Neural progenitor cell (in vitro differentiated cells): ENCODE results near the gene HINFP. TPM values are rescaled to one million over a fixed set of nuclear protein-coding genes. Genes with fewer than 3 reads are reported as not detected.

Source experiments
- DNase-seq: peaks from one replicate; pipeline ENCODE4 v3.0.0-alpha.2; 2016; ENCODE audit warnings: low spot score
- H2AFZ ChIP-seq: fragments of 200-600 bp; sonication (generic); replicated peaks from 2 replicates; pipeline ENCODE4 v1.6.1; 2016; ENCODE audit warnings: antibody characterized with exemption
- H3F3A ChIP-seq: fragments of 200-600 bp; sonication (generic); 2 replicates; pipeline ENCODE4 v1.6.1; 2016; ENCODE audit warnings: antibody characterized with exemption, low read depth
- H3K27ac ChIP-seq: fragments of 200-600 bp; sonication (generic); 2 replicates; pipeline ENCODE4 v1.5.1; 2016; ENCODE audit warnings: mild to moderate bottlenecking
- H3K27me3 ChIP-seq: fragments of 200-600 bp; sonication (generic); 2 replicates; pipeline ENCODE4 v1.6.1; 2016; ENCODE audit warnings: mild to moderate bottlenecking, moderate library complexity
- H3K36me3 ChIP-seq: fragments of 200-600 bp; sonication (generic); 2 replicates; pipeline ENCODE4 v1.5.1; 2016
- H3K4me1 ChIP-seq: fragments of 200-600 bp; sonication (generic); 2 replicates; pipeline ENCODE4 v1.6.1; 2016; ENCODE audit warnings: mixed run types
- H3K4me2 ChIP-seq: fragments of 200-600 bp; sonication (generic); 2 replicates; pipeline ENCODE4 v1.6.1; 2016
- H3K4me3 ChIP-seq: fragments of 200-600 bp; sonication (generic); 2 replicates; pipeline ENCODE4 v1.5.1; 2016
- H3K79me2 ChIP-seq: fragments of 200-600 bp; sonication (generic); 2 replicates; pipeline ENCODE4 v1.6.1; 2016; ENCODE audit warnings: low read depth
- H3K9ac ChIP-seq: fragments of 200-600 bp; sonication (generic); 2 replicates; pipeline ENCODE4 v1.6.1; 2016
- H3K9me3 ChIP-seq: fragments of 200-600 bp; sonication (generic); 2 replicates; pipeline ENCODE4 v1.5.1; 2016; ENCODE audit warnings: low read depth
- H4K20me1 ChIP-seq: fragments of 200-600 bp; sonication (generic); 2 replicates; pipeline ENCODE4 v1.6.1; 2016; ENCODE audit warnings: low read depth
- H3K27ac Mint-ChIP-seq: 3 replicates; pipeline ENCODE4 v1.8.0; 2021; ENCODE audit warnings: mixed read lengths
- H3K27me3 Mint-ChIP-seq: 2 replicates; pipeline ENCODE4 v1.8.0; 2022; ENCODE audit warnings: low read depth, mild to moderate bottlenecking, inconsistent platforms, moderate library complexity, mixed read lengths; ENCODE audit not compliant: insufficient read depth
- H3K36me3 Mint-ChIP-seq: 3 replicates; pipeline ENCODE4 v1.8.0; 2021; ENCODE audit warnings: mixed read lengths
- H3K4me1 Mint-ChIP-seq: 3 replicates; pipeline ENCODE4 v1.8.0; 2021; ENCODE audit warnings: mixed read lengths
- H3K4me3 Mint-ChIP-seq: 3 replicates; pipeline ENCODE4 v1.8.0; 2021; ENCODE audit warnings: mild to moderate bottlenecking, moderate library complexity, mixed read lengths
- H3K9me3 Mint-ChIP-seq: 3 replicates; pipeline ENCODE4 v1.8.0; 2020; ENCODE audit warnings: mixed read lengths
- EZH2 ChIP-seq: fragments of 200-600 bp; sonication (generic); IDR thresholded peaks from 2 replicates; pipeline ENCODE4 v1.6.1; 2017; ENCODE audit warnings: antibody characterized with exemption, mild to moderate bottlenecking, moderate library complexity
- EZH2phosphoT487 ChIP-seq: fragments of 200-600 bp; sonication (generic); IDR thresholded peaks from 2 replicates; pipeline ENCODE4 v1.6.1; 2017; ENCODE audit warnings: antibody characterized with exemption
- total RNA-seq: library from RNA; depleted of rRNA; stranded (reverse); fragments of >200 nt; gene quantifications from 2 replicates; pipeline ENCODE4 v1.2.3, GENCODE V29; 2015; ENCODE audit warnings: low replicate concordance
- TF ChIP-seq, protein P1 (sequence below): fragments of 200-600 bp; sonication (generic); IDR thresholded peaks from 2 replicates; pipeline ENCODE4 v1.5.1; 2017; ENCODE audit warnings: antibody characterized with exemption, mild to moderate bottlenecking

The HINFP gene
- total RNA-seq, 1 donor from 2014 or later: 32.5 TPM

- Mint-ChIP-seq H3K27me3 (peaks cover 7% of the 10 kb centered on the region), H3K27ac (no peak overlapping the region), H3K36me3 (peaks cover 17% of the 10 kb centered on the region), H3K4me3 (no peak overlapping the region), H3K4me1 (peaks cover 17% of the 10 kb centered on the region), H3K9me3 (no peaks in the 10 kb centered on the region)
- Histone ChIP-seq H3K9ac (no peak overlapping the region), H3K27ac (no peak overlapping the region), H3K4me3 (no peak overlapping the region), H3K9me3 (no peaks in the 10 kb centered on the region), H2AFZ (no peak overlapping the region), H3K4me2 (no peak overlapping the region), H3K27me3 (no peaks in the 10 kb centered on the region), H3K79me2 (peaks cover 16% of the 10 kb centered on the region), H4K20me1 (peaks cover 9% of the 10 kb centered on the region), H3K36me3 (no peaks in the 10 kb centered on the region), H3F3A (peaks cover 17% of the 10 kb centered on the region), H3K4me1 (peaks cover 5% of the 10 kb centered on the region)
- DNase-seq: no peak
- no peak for TF ChIP-seq EZH2phosphoT487
- TF ChIP-seq, protein P1, sequence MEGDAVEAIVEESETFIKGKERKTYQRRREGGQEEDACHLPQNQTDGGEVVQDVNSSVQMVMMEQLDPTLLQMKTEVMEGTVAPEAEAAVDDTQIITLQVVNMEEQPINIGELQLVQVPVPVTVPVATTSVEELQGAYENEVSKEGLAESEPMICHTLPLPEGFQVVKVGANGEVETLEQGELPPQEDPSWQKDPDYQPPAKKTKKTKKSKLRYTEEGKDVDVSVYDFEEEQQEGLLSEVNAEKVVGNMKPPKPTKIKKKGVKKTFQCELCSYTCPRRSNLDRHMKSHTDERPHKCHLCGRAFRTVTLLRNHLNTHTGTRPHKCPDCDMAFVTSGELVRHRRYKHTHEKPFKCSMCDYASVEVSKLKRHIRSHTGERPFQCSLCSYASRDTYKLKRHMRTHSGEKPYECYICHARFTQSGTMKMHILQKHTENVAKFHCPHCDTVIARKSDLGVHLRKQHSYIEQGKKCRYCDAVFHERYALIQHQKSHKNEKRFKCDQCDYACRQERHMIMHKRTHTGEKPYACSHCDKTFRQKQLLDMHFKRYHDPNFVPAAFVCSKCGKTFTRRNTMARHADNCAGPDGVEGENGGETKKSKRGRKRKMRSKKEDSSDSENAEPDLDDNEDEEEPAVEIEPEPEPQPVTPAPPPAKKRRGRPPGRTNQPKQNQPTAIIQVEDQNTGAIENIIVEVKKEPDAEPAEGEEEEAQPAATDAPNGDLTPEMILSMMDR: no peak
- TF ChIP-seq EZH2: no peak
Measured at GRCh38 chr11:119081682-119082260, 39.6 kb upstream of the HINFP start.

DNA sequence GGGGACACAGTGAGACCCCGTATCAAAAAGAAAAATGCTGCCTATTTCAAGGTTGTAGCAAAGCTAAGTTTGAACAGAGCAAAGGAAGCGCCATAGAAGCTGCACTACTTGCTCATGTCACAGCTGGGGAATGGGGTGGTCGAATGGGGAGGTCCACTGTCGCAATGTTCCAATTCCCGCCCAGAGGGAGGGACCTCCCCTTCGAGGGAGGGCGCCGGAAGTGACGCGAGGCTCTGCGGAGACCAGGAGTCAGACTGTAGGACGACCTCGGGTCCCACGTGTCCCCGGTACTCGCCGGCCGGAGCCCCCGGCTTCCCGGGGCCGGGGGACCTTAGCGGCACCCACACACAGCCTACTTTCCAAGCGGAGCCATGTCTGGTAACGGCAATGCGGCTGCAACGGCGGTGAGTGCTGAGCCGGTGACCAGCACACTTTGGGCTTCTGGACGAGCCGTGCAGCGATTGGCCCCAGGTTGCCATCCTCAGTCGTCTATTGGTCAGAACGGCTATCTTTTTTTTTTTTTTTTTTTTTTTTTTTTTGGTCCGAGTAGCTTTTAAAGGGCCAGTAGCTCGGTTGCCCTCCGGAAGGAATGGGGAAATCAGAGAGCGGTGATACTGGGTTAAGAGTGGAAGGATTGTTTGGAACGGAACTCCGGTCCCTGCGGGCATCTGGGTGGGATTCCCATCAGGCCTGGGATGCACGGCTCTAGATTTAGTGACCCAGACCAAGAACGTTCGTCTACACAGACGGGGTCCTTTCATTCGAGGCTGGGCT is 36.5 kb upstream of the HINFP start, which contains the start of gene HMBS:
TSS of gene HMBS (plus strand) at position 219 of the 774 bp plus-strand sequence. CDS start at position 372, 153 bp downstream.
- TF ChIP-seq, protein P1: no peak
- TF ChIP-seq EZH2phosphoT487: no peak
- TF ChIP-seq EZH2: no peak
- Histone ChIP-seq H2AFZ (peak within 1 kb of the TSS; percentile 97), H3K4me1 (peaks cover 5% of the 10 kb centered on the region)

DNA sequence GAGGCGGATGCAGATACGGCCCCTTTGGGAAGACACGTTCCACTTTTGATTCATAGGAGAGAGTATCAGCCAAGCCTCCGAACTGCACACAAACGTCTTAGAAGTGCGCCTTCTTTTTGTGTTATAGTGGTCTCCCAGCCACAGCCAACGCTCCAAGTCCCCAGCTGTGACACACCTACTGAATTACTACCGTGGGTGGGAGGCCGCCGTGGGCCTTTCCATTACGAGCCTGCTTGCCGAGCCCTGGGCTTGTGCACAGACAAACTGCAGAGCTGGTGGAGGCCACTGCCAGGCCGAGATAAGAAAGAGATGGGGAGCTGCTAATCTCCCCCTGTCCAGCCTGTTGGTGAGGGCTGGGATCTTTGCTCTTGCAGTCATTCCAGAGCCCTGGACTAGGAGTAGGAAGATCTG is 35.9 kb upstream of the HINFP start:
- Mint-ChIP-seq H3K36me3 (peaks cover 6% of the 10 kb centered on the region), H3K27me3 (peaks cover 4% of the 10 kb centered on the region), H3K4me1 (peaks cover 22% of the 10 kb centered on the region), H3K9me3 (no peaks in the 10 kb centered on the region), H3K27ac (peak overlapping the region; percentile 94), H3K4me3 (peak overlapping the region; percentile 98)
- H3K36me3 ChIP-seq: no peaks in the 10 kb centered on the region
- no peaks in the 10 kb centered on the region for H3K27me3 ChIP-seq
- H3F3A ChIP-seq: peaks cover 30% of the 10 kb centered on the region
- H3K4me2 ChIP-seq: peak overlapping the region; percentile 90
- H3K9me3 ChIP-seq: no peaks in the 10 kb centered on the region
- H2AFZ ChIP-seq: no peak overlapping the region
- peak overlapping the region; percentile 53 for H3K9ac ChIP-seq
- H3K79me2 ChIP-seq: peaks cover 29% of the 10 kb centered on the region
- peak overlapping the region; percentile 2 for H3K27ac ChIP-seq
- peaks cover 5% of the 10 kb centered on the region for H3K4me1 ChIP-seq
- H3K4me3 ChIP-seq: peak overlapping the region; percentile 71
- DNase-seq: peak; percentile 34
- no peak for TF ChIP-seq EZH2
- TF ChIP-seq EZH2phosphoT487: no peak
- TF ChIP-seq, protein P1: no peak
- H4K20me1 ChIP-seq: peaks cover 21% of the 10 kb centered on the region

More for the DNA sequence above, 36.5 kb upstream of the HINFP start, which contains the start of gene HMBS:
- Histone ChIP-seq H3K27ac (peak within 1 kb of the TSS; percentile 81), H3F3A (peaks cover 24% of the 10 kb centered on the region), H3K36me3 (no peaks in the 10 kb centered on the region), H3K9ac (peak within 1 kb of the TSS; percentile 53), H4K20me1 (peaks cover 15% of the 10 kb centered on the region), H3K27me3 (no peaks in the 10 kb centered on the region), H3K4me2 (peak within 1 kb of the TSS; percentile 90), H3K4me3 (peak within 1 kb of the TSS; percentile 71), H3K9me3 (no peaks in the 10 kb centered on the region), H3K79me2 (peaks cover 29% of the 10 kb centered on the region)
- peak within 1 kb of the TSS; percentile 94 for H3K27ac Mint-ChIP-seq
- peaks cover 7% of the 10 kb centered on the region for H3K36me3 Mint-ChIP-seq
- no peaks in the 10 kb centered on the region for H3K9me3 Mint-ChIP-seq
- H3K27me3 Mint-ChIP-seq: peaks cover 4% of the 10 kb centered on the region
- H3K4me1 Mint-ChIP-seq: peaks cover 19% of the 10 kb centered on the region
- peak; percentile 95 for DNase-seq
- H3K4me3 Mint-ChIP-seq: peak within 1 kb of the TSS; percentile 98
